IMR-90 (cell line): ENCODE results near the gene ETS1. TPM values are rescaled to one million over a fixed set of nuclear protein-coding genes. Genes with fewer than 3 reads are reported as not detected.
A peak's percentile ranks its signal among the peaks of the same experiment; 100 is the strongest.

ENCODE experiments used
- ATAC-seq: fragments of 200-7000 bp; cut with Tn5 transposase; 2 replicates; pipeline ENCODE4 v1.9.1; 2020; ENCODE audit warnings: low read depth, mild to moderate bottlenecking, moderate library complexity
- BruUV-seq: library from RNA; stranded (reverse); fragments of 400-500 nt; replicated peaks from 2 replicates; lab custom pipeline; 2021; lab: Mats Ljungman, UMichigan
- CTCF ChIA-PET: fragments of 300-600 bp; formaldehyde crosslinking; extraction: SDS; loops from one replicate; lab custom pipeline; 2021; ENCODE audit warnings: antibody characterized with exemption; lab: Yijun Ruan, JAX
- POLR2A ChIA-PET: fragments of 300-600 bp; sonication (Branson Sonifier 250); formaldehyde crosslinking; loops from one replicate; lab custom pipeline; 2022; ENCODE audit warnings: antibody characterized with exemption; ENCODE audit not compliant: unreplicated experiment; lab: Charles Lee
- DNase-seq: peaks from one replicate; pipeline ENCODE4 v3.0.0; 2013
- H2AFZ ChIP-seq: replicated peaks from 2 replicates; pipeline ENCODE3; 2013; ENCODE audit warnings: low read length, mild to moderate bottlenecking; ENCODE audit not compliant: poor library complexity
- H2AK5ac ChIP-seq: 2 replicates; pipeline ENCODE4 v1.6.1; 2013; ENCODE audit warnings: low read depth, low read length, inconsistent platforms
- H2AK9ac ChIP-seq: replicated peaks from 2 replicates; pipeline ENCODE3; 2013; ENCODE audit warnings: mild to moderate bottlenecking, low read depth, low read length, moderate library complexity; ENCODE audit not compliant: poor library complexity
- H2BK120ac ChIP-seq: 2 replicates; pipeline ENCODE4 v1.6.1; 2013; ENCODE audit warnings: low read depth, low read length, inconsistent platforms
- H2BK15ac ChIP-seq: 3 replicates; pipeline ENCODE4 v1.6.1; 2013; ENCODE audit warnings: low read depth, low read length, inconsistent platforms
- H2BK20ac ChIP-seq: 2 replicates; pipeline ENCODE4 v1.6.1; 2013; ENCODE audit warnings: low read depth, mild to moderate bottlenecking, inconsistent platforms, low read length, moderate library complexity
- H2BK5ac ChIP-seq: 2 replicates; pipeline ENCODE4 v1.6.1; 2013; ENCODE audit warnings: mild to moderate bottlenecking, low read depth, low read length, inconsistent platforms; ENCODE audit not compliant: poor library complexity, severe bottlenecking
- H3K14ac ChIP-seq: replicated peaks from 2 replicates; pipeline ENCODE4 v1.6.1; 2013; ENCODE audit warnings: low read depth, low read length, inconsistent platforms
- H3K18ac ChIP-seq: 2 replicates; pipeline ENCODE4 v1.6.1; 2013; ENCODE audit warnings: low read depth, low read length, control low read depth
- H3K23ac ChIP-seq: 2 replicates; pipeline ENCODE4 v1.6.1; 2013; ENCODE audit warnings: low read depth, low read length, inconsistent platforms
- H3K27ac ChIP-seq: 2 replicates; pipeline ENCODE4 v1.5.1; 2013; ENCODE audit warnings: mild to moderate bottlenecking, control low read depth, low read length; ENCODE audit not compliant: insufficient read depth
- H3K27me3 ChIP-seq: 2 replicates; pipeline ENCODE4 v1.6.1; 2013; ENCODE audit warnings: low read length; ENCODE audit not compliant: control insufficient read depth, insufficient read depth
- H3K36me3 ChIP-seq: 2 replicates; pipeline ENCODE4 v1.6.1; 2013; ENCODE audit warnings: low read length, mixed read lengths; ENCODE audit not compliant: control insufficient read depth, insufficient read depth
- H3K4ac ChIP-seq: 2 replicates; pipeline ENCODE4 v1.6.1; 2013; ENCODE audit warnings: low read depth, low read length, inconsistent platforms
- H3K4me1 ChIP-seq: 2 replicates; pipeline ENCODE4 v1.6.1; 2013; ENCODE audit warnings: low read length, mixed read lengths; ENCODE audit not compliant: control insufficient read depth, insufficient read depth
- H3K4me2 ChIP-seq: 2 replicates; pipeline ENCODE4 v1.6.1; 2013; ENCODE audit warnings: low read depth, mild to moderate bottlenecking, control low read depth, low read length, moderate library complexity
- H3K4me3 ChIP-seq: 2 replicates; pipeline ENCODE4 v1.5.1; 2013; ENCODE audit warnings: low read depth, mild to moderate bottlenecking, control low read depth, low read length, moderate library complexity; ENCODE audit not compliant: insufficient read depth
- H3K56ac ChIP-seq: 2 replicates; pipeline ENCODE4 v1.6.1; 2013; ENCODE audit warnings: low read length, inconsistent platforms; ENCODE audit not compliant: insufficient read depth; ENCODE audit errors: extremely low read depth
- H3K79me1 ChIP-seq, 2 experiments: 2 replicates each; pipeline ENCODE4 v1.6.1; 2013; ENCODE audit warnings: low read length in 2 of 2, inconsistent platforms in 1 of 2, low read depth in 1 of 2
- H3K9ac ChIP-seq: 2 replicates; pipeline ENCODE4 v1.6.1; 2013; ENCODE audit warnings: low read depth, low read length, control low read depth
- H3K9me1 ChIP-seq: 2 replicates; pipeline ENCODE4 v1.6.1; 2013; ENCODE audit warnings: low read length, inconsistent platforms; ENCODE audit not compliant: insufficient read depth
- H3K9me3 ChIP-seq: 2 replicates; pipeline ENCODE4 v1.6.1; 2013; ENCODE audit warnings: low read length; ENCODE audit not compliant: control insufficient read depth, insufficient read depth
- H4K20me1 ChIP-seq: 2 replicates; pipeline ENCODE4 v1.6.1; 2013; ENCODE audit warnings: low read length, inconsistent platforms; ENCODE audit not compliant: insufficient read depth
- H4K5ac ChIP-seq: 2 replicates; pipeline ENCODE4 v1.6.1; 2013; ENCODE audit warnings: mild to moderate bottlenecking, low read depth, low read length, control low read depth
- H4K8ac ChIP-seq, 2 experiments: 2 replicates each; pipeline ENCODE4 v1.6.1; 2013; ENCODE audit warnings: low read depth in 2 of 2, low read length in 2 of 2, control low read depth in 1 of 2, inconsistent platforms in 1 of 2
- H4K91ac ChIP-seq: 2 replicates; pipeline ENCODE4 v1.6.1; 2013; ENCODE audit warnings: low read depth, low read length, inconsistent platforms; ENCODE audit not compliant: insufficient read depth
- BHLHE40 ChIP-seq: fragments of 150-350 bp; IDR thresholded peaks from 2 replicates; pipeline ENCODE4 v1.6.1; 2016; ENCODE audit warnings: mild to moderate bottlenecking, low read depth, low read length
- CEBPB ChIP-seq: IDR thresholded peaks from 2 replicates; pipeline ENCODE4 v1.6.1; 2012; ENCODE audit warnings: low read depth, low read length, improper control_type of control experiment
- CHD1 ChIP-seq: IDR thresholded peaks from 2 replicates; pipeline ENCODE4 v1.6.1; 2012; ENCODE audit warnings: low read depth, low read length, improper control_type of control experiment
- FOS ChIP-seq: fragments of 150-350 bp; IDR thresholded peaks from 2 replicates; pipeline ENCODE4 v1.6.1; 2016; ENCODE audit warnings: low read depth, low read length
- MAFK ChIP-seq: IDR thresholded peaks from 2 replicates; pipeline ENCODE4 v1.6.1; 2012; ENCODE audit warnings: low read depth, low read length, improper control_type of control experiment
- MAZ ChIP-seq: IDR thresholded peaks from 2 replicates; pipeline ENCODE4 v1.6.1; 2012; ENCODE audit warnings: low read depth, mild to moderate bottlenecking, low read length, improper control_type of control experiment, moderate library complexity, borderline replicate concordance
- MXI1 ChIP-seq: IDR thresholded peaks from 2 replicates; pipeline ENCODE4 v1.6.1; 2012; ENCODE audit warnings: low read depth, mild to moderate bottlenecking, low read length, moderate library complexity, borderline replicate concordance
- NFE2L2 ChIP-seq: fragments of 150-350 bp; IDR thresholded peaks from 2 replicates; pipeline ENCODE4 v1.6.1; 2016; ENCODE audit warnings: low read depth, mild to moderate bottlenecking, low read length
- POLR2A ChIP-seq: IDR thresholded peaks from 2 replicates; pipeline ENCODE4 v1.6.1; 2012; ENCODE audit warnings: mild to moderate bottlenecking, low read depth, low read length
- RAD21 ChIP-seq: IDR thresholded peaks from 2 replicates; pipeline ENCODE4 v1.6.1; 2012; ENCODE audit warnings: low read length, improper control_type of control experiment
- RCOR1 ChIP-seq: IDR thresholded peaks from 2 replicates; pipeline ENCODE4 v1.6.1; 2012; ENCODE audit warnings: mild to moderate bottlenecking, low read length, improper control_type of control experiment; ENCODE audit not compliant: insufficient replicate concordance
- RFX5 ChIP-seq: IDR thresholded peaks from 2 replicates; pipeline ENCODE4 v1.8.0; 2012; ENCODE audit warnings: low read depth, mild to moderate bottlenecking, low read length, moderate library complexity
- SMC3 ChIP-seq: fragments of 150-350 bp; IDR thresholded peaks from 2 replicates; pipeline ENCODE4 v1.6.1; 2016; ENCODE audit warnings: low read depth, mild to moderate bottlenecking, antibody characterized with exemption, low read length, moderate library complexity
- WGBS, 2 experiments: methylation state at CpG; one replicate each; pipeline versions ENCODE4 v1.1.5 to v1.1.7; 2013; ENCODE audit warnings: missing lambda C conversion rate in 2 of 2; ENCODE audit not compliant: insufficient read length in 1 of 2; ENCODE audit errors: extremely low coverage in 2 of 2; 5-methylcytosine and 5-hydroxymethylcytosine counted together
- dilution Hi-C: fragments of 300-500 bp; cut with HindIII; formaldehyde crosslinking; loops from one replicate; pipeline ENCODE4 v1.14.3; 2018; ENCODE audit warnings: low sequenced_read_pairs; ENCODE audit not compliant: unreplicated experiment
- in situ Hi-C: fragments of 300-500 bp; cut with MboI; formaldehyde crosslinking; loops from 3 replicates; pipeline ENCODE4 v1.14.3; 2019; ENCODE audit warnings: low sequenced_read_pairs, inconsistent platforms, mixed read lengths
- intact Hi-C: fragments of 100-400 bp; cut with micrococcal nuclease; formaldehyde crosslinking; loops from 2 replicates; pipeline ENCODE4 v1.10.0; 2022
- polyA plus RNA-seq, 3 experiments: library from polyadenylated mRNA; depleted of rRNA; stranded (reverse); fragments of >200 nt; gene quantifications; 2 replicates each; pipeline ENCODE4 v1.2.3, GENCODE V29; 2012; ENCODE audit warnings: low replicate concordance in 1 of 3
- total RNA-seq: library from RNA; depleted of rRNA; stranded (reverse); fragments of >200 nt; gene quantifications from 2 replicates; pipeline ENCODE4 v1.2.3, GENCODE V29; 2012
- TF ChIP-seq, protein P1 (sequence below): fragments of 150-350 bp; IDR thresholded peaks from 2 replicates; pipeline ENCODE4 v1.6.1; 2016; ENCODE audit warnings: low read depth, mild to moderate bottlenecking, low read length, moderate library complexity, borderline replicate concordance
- TF ChIP-seq, protein P2 (sequence below): conservative IDR thresholded peaks from 2 replicates; pipeline ENCODE4 v1.5.1; 2012; ENCODE audit warnings: mild to moderate bottlenecking, low read depth, low read length, improper control_type of control experiment

The ETS1 gene
- total and polyA plus RNA-seq, 2 of the 4 experiments (the other 2 are of a cell fraction) = 41.2 to 56.3 TPM

DNA sequence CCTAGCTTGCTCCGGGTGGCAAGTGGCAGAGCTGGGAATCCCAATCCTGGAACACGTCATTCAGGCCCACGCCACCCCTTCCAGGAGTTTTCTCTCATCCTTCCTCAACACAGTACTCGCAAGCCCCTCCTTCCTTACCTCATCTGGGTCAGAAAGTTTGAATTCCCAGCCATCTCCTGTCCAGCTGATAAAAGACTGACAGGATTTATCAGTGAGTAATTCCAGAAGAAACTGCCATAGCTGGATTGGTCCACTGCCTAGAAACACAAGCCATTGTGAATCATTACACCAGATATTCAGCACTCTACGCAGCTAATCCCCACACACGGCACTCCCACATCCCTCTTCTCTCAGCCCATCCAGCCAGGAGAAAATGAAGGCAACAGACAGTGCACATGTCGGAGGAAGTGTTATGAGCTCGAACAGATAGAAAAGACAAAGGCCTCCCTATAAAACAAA lies 124.0 kb downstream of the ETS1 start:
- no peak overlapping the region for H3K9ac ChIP-seq
- peak; percentile 99 for DNase-seq
- H2BK20ac ChIP-seq = peak overlapping the region; percentile 47; the same call in 1 of the 2 replicates
- H3K23ac ChIP-seq = 0 out of 2 replicates have a peak overlapping the region, but pooled peaks have one; percentile 2
- H3K4me2 ChIP-seq = no peak overlapping the region
- peaks cover 20% of the 10 kb centered on the region for H3K4me1 ChIP-seq
- H3K18ac ChIP-seq = no peak overlapping the region
- H4K91ac ChIP-seq = peak overlapping the region; percentile 15; the same call in 1 of the 2 replicates
- H4K20me1 ChIP-seq = peaks cover 20% of the 10 kb centered on the region
- dilution Hi-C loops (no loop called here), intact Hi-C loops (loop anchor here (1.0 to 2.0 kb wide), 2 partner anchors 57 to 167 kb away; no protein-coding TSS in a partner anchor), in situ Hi-C loops (no loop called here)
- H2AK5ac ChIP-seq = peak overlapping the region; percentile 78; the same call in 1 of the 2 replicates
- no peaks in the 10 kb centered on the region for H3K27me3 ChIP-seq
- peak overlapping the region; percentile 54; the same call in 1 of the 2 replicates for H2BK120ac ChIP-seq
- H2BK15ac ChIP-seq = no peak overlapping the region
- no peak overlapping the region for H3K4me3 ChIP-seq
- H3K79me1 ChIP-seq = peaks cover 56 to 84% of the 10 kb centered on the region in 2 experiments
- peaks cover 27% of the 10 kb centered on the region for H3K36me3 ChIP-seq
- H3K9me1 ChIP-seq = peaks cover 23% of the 10 kb centered on the region
- WGBS, 2 experiments = no CpG with 5 or more reads among the region's 8 CpGs
- 0 out of 2 replicates have a peak overlapping the region, but pooled peaks have one; percentile 11 for H3K14ac ChIP-seq
- peak overlapping the region; percentile 56; the same call in 1 of the 2 replicates for H3K4ac ChIP-seq
- no peak overlapping the region for H4K5ac ChIP-seq
- H2AK9ac ChIP-seq = no peak overlapping the region
- no TSS peak for BruUV-seq
- H2BK5ac ChIP-seq = peak overlapping the region; percentile 57
- H3K56ac ChIP-seq = no peak overlapping the region; the same call in 1 of the 2 replicates
- no peak overlapping the region for H2AFZ ChIP-seq
- ChIA-PET POLR2A (no interaction called here), CTCF (interaction anchor here (0.6 kb wide), 1 partner anchor 65 kb away, joined by 8 read pairs; no protein-coding TSS in a partner anchor)
- no peaks in the 10 kb centered on the region for H3K9me3 ChIP-seq
- peak overlapping the region in 1 of 2 experiments; percentile 18; a peak in 1 of 4 replicates for H4K8ac ChIP-seq
- ATAC-seq = peak; percentile 75
- H3K27ac ChIP-seq = peak overlapping the region; percentile 4; the same call in 1 of the 2 replicates
- TF ChIP-seq MXI1 = 0 out of 2 replicates have a peak, but pooled peaks have one; percentile 58
- no peak; the same call in 1 of the 2 replicates for TF ChIP-seq SMC3
- peak; percentile 67 for TF ChIP-seq POLR2A
- TF ChIP-seq RCOR1 = peak; percentile 39
- TF ChIP-seq CEBPB = peak; percentile 36
- TF ChIP-seq NFE2L2 = no peak
- peak; percentile 51; the same call in 1 of the 2 replicates for TF ChIP-seq MAZ
- TF ChIP-seq, protein P1, sequence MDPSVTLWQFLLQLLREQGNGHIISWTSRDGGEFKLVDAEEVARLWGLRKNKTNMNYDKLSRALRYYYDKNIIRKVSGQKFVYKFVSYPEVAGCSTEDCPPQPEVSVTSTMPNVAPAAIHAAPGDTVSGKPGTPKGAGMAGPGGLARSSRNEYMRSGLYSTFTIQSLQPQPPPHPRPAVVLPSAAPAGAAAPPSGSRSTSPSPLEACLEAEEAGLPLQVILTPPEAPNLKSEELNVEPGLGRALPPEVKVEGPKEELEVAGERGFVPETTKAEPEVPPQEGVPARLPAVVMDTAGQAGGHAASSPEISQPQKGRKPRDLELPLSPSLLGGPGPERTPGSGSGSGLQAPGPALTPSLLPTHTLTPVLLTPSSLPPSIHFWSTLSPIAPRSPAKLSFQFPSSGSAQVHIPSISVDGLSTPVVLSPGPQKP = no peak
- TF ChIP-seq FOS = peak; percentile 88
- no peak for TF ChIP-seq RFX5
- TF ChIP-seq MAFK = no peak
- no peak for TF ChIP-seq CHD1
- TF ChIP-seq BHLHE40 = peak; percentile 53
- no peak for TF ChIP-seq RAD21
- TF ChIP-seq, protein P2, sequence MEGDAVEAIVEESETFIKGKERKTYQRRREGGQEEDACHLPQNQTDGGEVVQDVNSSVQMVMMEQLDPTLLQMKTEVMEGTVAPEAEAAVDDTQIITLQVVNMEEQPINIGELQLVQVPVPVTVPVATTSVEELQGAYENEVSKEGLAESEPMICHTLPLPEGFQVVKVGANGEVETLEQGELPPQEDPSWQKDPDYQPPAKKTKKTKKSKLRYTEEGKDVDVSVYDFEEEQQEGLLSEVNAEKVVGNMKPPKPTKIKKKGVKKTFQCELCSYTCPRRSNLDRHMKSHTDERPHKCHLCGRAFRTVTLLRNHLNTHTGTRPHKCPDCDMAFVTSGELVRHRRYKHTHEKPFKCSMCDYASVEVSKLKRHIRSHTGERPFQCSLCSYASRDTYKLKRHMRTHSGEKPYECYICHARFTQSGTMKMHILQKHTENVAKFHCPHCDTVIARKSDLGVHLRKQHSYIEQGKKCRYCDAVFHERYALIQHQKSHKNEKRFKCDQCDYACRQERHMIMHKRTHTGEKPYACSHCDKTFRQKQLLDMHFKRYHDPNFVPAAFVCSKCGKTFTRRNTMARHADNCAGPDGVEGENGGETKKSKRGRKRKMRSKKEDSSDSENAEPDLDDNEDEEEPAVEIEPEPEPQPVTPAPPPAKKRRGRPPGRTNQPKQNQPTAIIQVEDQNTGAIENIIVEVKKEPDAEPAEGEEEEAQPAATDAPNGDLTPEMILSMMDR = no peak
